NCI-H1417 treated with DMSO at 0.1 percent for 48 hours (cell line): ENCODE results near the gene DENND1C.

Experiments used
- DNase-seq: peaks from one replicate; lab custom pipeline; 2025; lab: John Stamatoyannopoulos, UW

Gene DENND1C, protein sequence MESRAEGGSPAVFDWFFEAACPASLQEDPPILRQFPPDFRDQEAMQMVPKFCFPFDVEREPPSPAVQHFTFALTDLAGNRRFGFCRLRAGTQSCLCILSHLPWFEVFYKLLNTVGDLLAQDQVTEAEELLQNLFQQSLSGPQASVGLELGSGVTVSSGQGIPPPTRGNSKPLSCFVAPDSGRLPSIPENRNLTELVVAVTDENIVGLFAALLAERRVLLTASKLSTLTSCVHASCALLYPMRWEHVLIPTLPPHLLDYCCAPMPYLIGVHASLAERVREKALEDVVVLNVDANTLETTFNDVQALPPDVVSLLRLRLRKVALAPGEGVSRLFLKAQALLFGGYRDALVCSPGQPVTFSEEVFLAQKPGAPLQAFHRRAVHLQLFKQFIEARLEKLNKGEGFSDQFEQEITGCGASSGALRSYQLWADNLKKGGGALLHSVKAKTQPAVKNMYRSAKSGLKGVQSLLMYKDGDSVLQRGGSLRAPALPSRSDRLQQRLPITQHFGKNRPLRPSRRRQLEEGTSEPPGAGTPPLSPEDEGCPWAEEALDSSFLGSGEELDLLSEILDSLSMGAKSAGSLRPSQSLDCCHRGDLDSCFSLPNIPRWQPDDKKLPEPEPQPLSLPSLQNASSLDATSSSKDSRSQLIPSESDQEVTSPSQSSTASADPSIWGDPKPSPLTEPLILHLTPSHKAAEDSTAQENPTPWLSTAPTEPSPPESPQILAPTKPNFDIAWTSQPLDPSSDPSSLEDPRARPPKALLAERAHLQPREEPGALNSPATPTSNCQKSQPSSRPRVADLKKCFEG

GRCh38 chr19:6481541-6482342 lies at the start of gene DENND1C:
Gene DENND1C (minus strand): TSS chr19:6481787. CDS start chr19:6481695, 92 bp downstream.
- no peak for DNase-seq

GRCh38 chr19:6530386-6531162 lies 49.0 kb upstream of the DENND1C start, which contains the start of gene TNFSF9:
Gene TNFSF9 (plus strand): TSS chr19:6531026. CDS start chr19:6531037, 11 bp downstream.
- DNase-seq, result peak; percentile 5

GRCh38 chr19:6529937-6530385 lies 48.4 kb upstream of the DENND1C start:
- no peak for DNase-seq

GRCh38 chr19:6529351-6529750 lies 47.8 kb upstream of the DENND1C start:
- no peak for DNase-seq

- DNase-seq, result no peak
These were observed 47.0 kb upstream of the DENND1C start for GRCh38 chr19:6528544-6529121.

DNA sequence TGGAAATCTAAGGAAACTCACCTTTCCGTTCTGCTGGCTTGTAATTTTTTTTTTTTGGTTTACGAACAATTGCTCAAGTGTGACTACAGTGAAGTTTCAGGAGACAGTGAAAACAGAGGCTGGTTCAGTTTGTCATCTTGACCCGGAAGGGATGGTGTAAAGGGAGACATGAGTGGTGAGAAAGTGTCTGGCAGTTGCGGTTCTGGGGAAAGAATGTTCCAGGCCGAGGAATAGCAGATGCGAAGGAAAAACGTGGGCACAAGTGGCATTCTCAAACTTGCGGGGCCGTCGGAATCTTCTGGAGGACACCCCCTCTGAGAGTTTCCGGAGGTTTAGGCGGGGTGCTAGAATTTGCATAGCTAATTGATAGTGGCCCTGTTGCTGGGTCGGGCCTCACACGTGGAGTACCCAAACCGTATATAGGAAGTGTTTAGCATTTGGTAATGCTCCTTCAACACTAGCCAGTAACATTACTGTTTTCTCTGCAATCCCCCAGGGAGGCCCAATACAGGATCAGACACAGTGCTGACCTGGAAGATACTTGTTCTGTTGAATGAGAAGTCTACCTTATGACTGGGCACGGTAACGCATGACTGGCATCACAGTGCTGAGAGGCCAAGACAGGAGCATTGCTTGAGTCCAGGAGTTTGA lies 46.4 kb upstream of the DENND1C start:
- DNase-seq, result no peak

DNA sequence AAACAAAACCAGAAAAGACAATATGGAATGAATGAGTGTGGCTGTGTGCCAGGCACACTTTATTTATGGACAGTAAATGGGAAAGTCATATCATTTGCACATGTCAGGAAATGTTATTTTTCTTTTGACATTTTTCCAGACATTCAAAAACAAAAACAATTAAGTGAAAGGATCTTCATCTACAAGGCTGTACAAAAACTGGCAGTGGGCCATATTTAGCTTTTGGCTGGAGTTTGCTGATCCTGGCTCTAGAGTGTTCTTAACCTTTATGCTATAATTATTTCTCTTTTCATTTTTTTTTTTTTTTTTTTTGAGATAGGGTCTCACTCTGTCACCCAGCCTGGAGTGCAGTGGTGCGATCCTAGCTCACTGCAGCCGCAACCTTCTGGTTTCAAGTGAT lies 42.7 kb upstream of the DENND1C start:
- no peak for DNase-seq

DNA sequence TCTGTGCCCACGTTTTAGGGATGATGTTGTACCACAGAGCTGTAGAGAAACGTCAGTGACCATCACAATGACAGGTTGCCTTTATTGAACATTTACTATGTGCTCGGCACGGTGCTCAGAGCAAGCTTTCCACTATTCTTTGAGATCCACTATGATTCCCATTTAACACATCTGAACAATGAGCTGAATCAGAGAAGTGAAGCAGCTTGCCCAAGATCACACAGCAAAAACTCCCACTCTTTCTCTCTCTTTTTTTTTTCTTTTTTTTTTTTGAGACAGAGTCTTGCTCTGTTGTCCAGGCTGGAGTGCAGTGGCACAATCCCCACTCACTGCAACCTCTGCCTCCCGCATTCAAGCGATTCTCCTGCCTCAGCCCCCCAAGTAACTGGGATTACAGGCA lies 41.1 kb upstream of the DENND1C start:
- DNase-seq, result no peak

DNA sequence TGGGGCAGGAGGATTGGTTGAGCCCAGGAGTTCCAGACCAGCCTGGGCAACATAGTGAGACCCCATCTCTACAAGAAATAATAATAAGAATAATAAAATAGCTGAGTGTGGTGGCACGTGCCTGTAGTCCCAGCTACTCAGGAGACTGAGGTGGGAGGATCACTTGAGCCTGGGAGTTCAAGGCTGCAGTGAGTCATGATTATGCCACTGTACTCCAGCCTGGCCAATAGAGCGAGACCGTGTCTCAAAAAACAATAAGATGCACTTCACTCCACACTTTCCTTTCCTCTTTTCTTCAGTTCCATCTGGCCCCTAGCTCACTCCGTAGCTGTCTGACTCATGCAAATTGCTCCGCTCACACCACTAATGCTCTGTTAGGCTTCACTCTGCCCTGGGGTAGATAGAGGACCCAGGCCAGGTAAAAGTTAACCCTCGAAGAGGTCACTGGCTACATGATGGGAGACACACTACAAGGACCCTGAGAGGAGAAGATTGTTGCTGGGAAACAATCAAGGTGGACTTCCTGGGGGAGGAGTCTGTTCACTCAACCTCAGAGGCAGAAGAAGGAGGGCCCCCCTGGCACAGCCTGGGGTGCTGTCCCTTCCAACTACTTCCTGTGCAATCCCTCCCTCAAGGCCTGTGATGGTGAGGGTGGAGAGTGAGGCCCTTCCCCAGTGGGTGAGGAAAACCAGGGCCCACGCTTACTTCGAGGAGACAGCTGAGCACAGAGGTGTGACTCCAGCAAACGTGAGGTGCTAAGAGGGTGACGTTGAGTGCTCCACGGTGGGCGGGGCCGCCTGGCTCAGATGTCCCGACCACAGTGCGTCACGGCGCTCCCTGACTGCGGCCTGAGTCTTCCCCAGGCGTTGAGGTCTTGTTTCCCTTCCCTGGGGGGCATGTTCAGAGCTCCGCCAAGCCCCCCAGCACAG lies 40.4 kb upstream of the DENND1C start:
- no peak for DNase-seq

DNA sequence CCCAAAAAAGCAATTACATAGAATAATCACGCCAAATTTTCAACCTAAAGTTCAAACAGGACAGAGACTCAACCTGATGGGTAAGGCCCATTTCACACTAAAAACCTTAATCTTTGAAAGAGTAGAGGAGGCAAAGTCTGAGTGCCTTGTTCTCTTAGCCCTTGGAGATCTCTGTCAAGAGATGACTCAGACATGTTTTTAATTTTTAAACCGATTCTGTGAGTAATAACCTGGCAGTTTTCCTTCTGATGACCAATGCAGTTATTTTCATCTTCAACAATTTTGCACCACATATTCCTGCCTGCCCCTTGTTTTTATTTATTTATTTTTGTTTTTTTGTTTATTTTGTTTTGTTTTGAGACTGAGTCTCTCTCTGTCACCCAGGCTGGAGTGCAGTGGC lies 37.7 kb upstream of the DENND1C start:
- DNase-seq, result no peak

- no peak for DNase-seq
These were observed 36.7 kb upstream of the DENND1C start for GRCh38 chr19:6518145-6518911.

GRCh38 chr19:6516659-6517291 lies 35.2 kb upstream of the DENND1C start:
- peak; percentile 9 for DNase-seq

GRCh38 chr19:6516018-6516658 lies 34.6 kb upstream of the DENND1C start:
- DNase-seq, result no peak

DNA sequence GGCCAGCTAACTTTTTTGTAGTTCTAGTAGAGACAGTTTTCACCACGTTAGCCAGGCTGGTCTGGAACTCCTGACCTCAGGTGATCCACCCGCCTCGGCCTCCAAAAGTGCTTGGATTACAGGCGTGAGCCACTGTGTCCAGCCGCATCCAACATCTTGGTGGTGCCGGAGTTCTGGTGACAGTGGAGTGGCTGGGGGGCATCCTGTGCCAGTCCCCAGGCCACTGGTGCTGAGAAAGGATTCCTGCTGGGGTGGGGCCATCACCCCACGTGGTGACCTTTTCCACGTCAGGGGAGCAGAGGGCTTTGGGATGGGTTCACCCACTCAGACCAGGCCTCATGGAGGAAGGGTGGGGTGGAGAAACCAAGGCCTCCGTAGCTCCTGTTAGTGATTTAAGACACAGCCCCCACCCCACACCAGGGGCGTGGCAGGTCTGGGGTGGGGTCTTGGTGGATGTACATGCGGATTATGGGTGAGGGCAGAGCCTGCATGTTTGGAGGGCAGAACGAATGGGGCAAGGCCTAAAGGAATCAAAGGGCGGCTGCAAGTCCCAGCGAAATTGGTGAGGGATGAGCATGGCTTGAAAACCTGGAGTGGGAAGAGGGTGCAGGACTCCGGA lies 33.4 kb upstream of the DENND1C start:
- DNase-seq, result no peak

DNA sequence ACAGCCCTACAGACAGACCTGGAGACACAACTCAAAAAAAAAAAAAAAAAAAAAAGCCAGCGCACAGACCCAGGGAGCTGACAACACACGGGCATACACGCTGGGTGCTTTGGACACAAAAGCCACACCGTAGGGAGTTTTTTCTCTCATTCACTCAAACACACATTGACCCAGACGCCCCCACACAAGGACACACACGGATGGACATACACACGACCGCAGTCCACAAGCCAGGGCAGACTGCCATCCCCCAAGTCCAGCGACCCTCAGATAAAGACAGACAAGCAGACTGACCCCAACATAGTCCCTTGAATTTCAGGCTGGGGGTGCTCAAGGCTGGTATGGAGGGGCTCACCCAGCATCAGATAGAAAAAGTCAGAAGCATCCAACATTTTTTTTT lies 32.5 kb upstream of the DENND1C start:
- no peak for DNase-seq

DNA sequence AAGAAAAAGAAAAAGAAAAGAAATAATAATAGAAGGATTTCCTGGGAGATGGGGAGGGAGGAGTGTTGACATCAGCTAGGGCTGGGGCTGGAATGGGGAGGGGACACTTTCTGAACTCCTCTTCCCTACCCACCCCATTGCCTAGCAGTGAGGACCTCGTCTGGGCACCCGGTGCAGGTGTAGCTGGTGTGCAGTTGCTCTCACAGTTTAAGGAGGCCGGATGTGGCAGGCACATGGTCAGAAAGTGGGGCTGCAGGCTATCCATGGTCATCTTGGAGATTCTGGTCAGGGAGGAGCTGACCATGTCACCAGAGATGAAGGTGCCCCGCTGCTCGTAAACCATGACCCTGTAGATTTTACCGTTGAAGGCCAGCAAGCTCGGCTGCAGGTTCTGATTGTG lies 29.0 kb upstream of the DENND1C start:
- DNase-seq, result no peak
